CD4-positive, alpha-beta T cell (primary cell): ENCODE data around the gene CD55. TPM values are rescaled to one million over a fixed set of nuclear protein-coding genes. Genes with fewer than 3 reads are reported as not detected.

Experiments used
- ATAC-seq: fragments of 200-7000 bp; cut with Tn5 transposase; one replicate; pipeline ENCODE4 v1.10.0; 2022; ENCODE audit warnings: mild to moderate bottlenecking; ENCODE audit not compliant: poor library complexity
- CTCF ChIA-PET: fragments of 350-600 bp; sonication (Branson Sonifier 250); formaldehyde crosslinking; loops from one replicate; lab custom pipeline; 2021; ENCODE audit warnings: antibody characterized with exemption, inconsistent platforms; lab: Charles Lee
- POLR2A ChIA-PET: fragments of 350-600 bp; sonication (Branson Sonifier 250); formaldehyde crosslinking; loops from one replicate; lab custom pipeline; 2021; ENCODE audit warnings: antibody characterized with exemption, inconsistent platforms; lab: Charles Lee
- DNase-seq, 14 experiments: peaks; one replicate each; pipeline ENCODE4 v3.0.0-alpha.2; 2013 to 2020; ENCODE audit warnings: mixed read lengths in 2 of 14
- H3K27ac ChIP-seq, 2 donors: one replicate each; pipeline versions ENCODE4 v1.5.1 to v1.7.0; 2013; ENCODE audit warnings: low read length in 2 of 2, low read depth in 1 of 2, mild to moderate bottlenecking in 1 of 2
- H3K27me3 ChIP-seq, 2 experiments: 1 replicate in 1 of 2; 2 replicates in 1 of 2; pipeline versions ENCODE4 v1.6.1 to v1.7.0; 2013; ENCODE audit warnings: low read length in 2 of 2, control low read depth in 1 of 2, mild to moderate bottlenecking in 1 of 2, moderate library complexity in 1 of 2; ENCODE audit not compliant: insufficient read depth in 2 of 2, control insufficient read depth in 1 of 2
- H3K36me3 ChIP-seq: one replicate; pipeline ENCODE4 v1.6.1; 2013; ENCODE audit warnings: low read length, control low read depth; ENCODE audit not compliant: insufficient read depth
- H3K4me1 ChIP-seq: one replicate; pipeline ENCODE4 v1.6.1; 2013; ENCODE audit warnings: low read length, control low read depth; ENCODE audit not compliant: insufficient read depth
- H3K4me3 ChIP-seq: one replicate; pipeline ENCODE4 v1.5.1; 2013; ENCODE audit warnings: mild to moderate bottlenecking, low read length, moderate library complexity
- H3K9me3 ChIP-seq, 2 experiments: 1 replicate in 1 of 2; 2 replicates in 1 of 2; pipeline versions ENCODE4 v1.6.1 to v1.7.0; 2013; ENCODE audit warnings: low read length in 2 of 2, mild to moderate bottlenecking in 2 of 2, control low read depth in 1 of 2, moderate library complexity in 1 of 2; ENCODE audit not compliant: control insufficient read depth in 1 of 2, insufficient read depth in 1 of 2
- H3K27ac Mint-ChIP-seq: one replicate; pipeline ENCODE4 v1.8.0; 2020; ENCODE audit warnings: mixed read lengths
- H3K27me3 Mint-ChIP-seq: one replicate; pipeline ENCODE4 v1.8.0; 2021; ENCODE audit warnings: mixed read lengths
- H3K36me3 Mint-ChIP-seq: one replicate; pipeline ENCODE4 v1.8.0; 2021; ENCODE audit warnings: low read depth, mixed read lengths
- H3K4me1 Mint-ChIP-seq: one replicate; pipeline ENCODE4 v1.8.0; 2021; ENCODE audit warnings: low read depth, mixed read lengths
- H3K4me3 Mint-ChIP-seq: one replicate; pipeline ENCODE4 v1.8.0; 2020; ENCODE audit warnings: mild to moderate bottlenecking, mixed read lengths
- H3K9me3 Mint-ChIP-seq: one replicate; pipeline ENCODE4 v1.8.0; 2020; ENCODE audit warnings: mixed read lengths
- intact Hi-C, 2 experiments: fragments of 100-400 bp; cut with DNase I in 1 of 2; cut with micrococcal nuclease in 1 of 2; formaldehyde crosslinking; loops; one replicate each; pipeline versions ENCODE4 v1.15.1 to v1.9.0; 2023 to 2025; cut with DNase I, micrococcal nuclease
- total RNA-seq, 174 experiments: library from RNA in 2 of 174; stranded (reverse) in 2 of 174; gene quantifications; one replicate each; pipeline ENCODE4 v1.2.3 and lab custom pipeline; 2021 to 2026
- TF ChIP-seq, protein P1 (sequence below): fragments of 200-600 bp; IDR thresholded peaks from one replicate; pipeline ENCODE4 v1.8.0; 2022; ENCODE audit warnings: antibody characterized with exemption, mild to moderate bottlenecking

The CD55 gene
- total RNA-seq, 2 experiments from 2014 or later: 218 to 229 TPM

DNA sequence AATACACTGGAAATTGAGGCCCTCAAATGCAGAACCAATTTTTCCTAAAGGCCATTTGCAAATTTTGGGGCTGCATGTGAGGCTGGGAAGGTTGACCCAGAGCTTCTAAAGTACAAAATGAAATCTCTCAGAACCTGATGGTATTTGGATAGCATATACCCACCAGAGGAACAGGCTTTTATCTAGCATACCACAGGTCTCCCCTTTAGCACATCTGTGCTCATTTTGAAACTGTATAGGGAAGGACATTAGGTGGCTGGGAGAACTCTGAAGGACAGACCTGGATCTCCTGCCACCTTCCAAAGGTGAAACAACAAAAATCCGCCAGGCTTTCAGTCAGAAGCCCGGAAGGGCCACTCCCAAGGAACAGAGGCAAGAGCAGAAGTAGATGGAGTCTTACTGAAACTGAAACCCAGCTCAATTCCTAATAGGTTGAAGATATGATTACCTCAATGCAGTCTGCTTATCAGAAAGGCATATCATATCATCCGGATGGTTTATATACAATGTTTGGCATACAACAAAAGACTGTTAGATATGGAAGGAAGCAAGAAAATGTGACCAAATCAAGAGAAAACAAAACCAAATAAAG lies 11.6 kb downstream of the CD55 start:
- CTCF ChIA-PET: no interaction called here
- Mint-ChIP-seq H3K4me1 (peaks cover 78% of the 10 kb centered on the region), H3K9me3 (peaks cover 16% of the 10 kb centered on the region), H3K4me3 (peak overlapping the region; percentile 31), H3K36me3 (peaks cover 100% of the 10 kb centered on the region), H3K27me3 (no peaks in the 10 kb centered on the region), H3K27ac (peak overlapping the region; percentile 81)
- peaks cover 0 to 22% of the 10 kb centered on the region in 2 experiments for H3K9me3 ChIP-seq
- POLR2A ChIA-PET: interaction anchor here (5.3 kb wide), 1 partner anchor 11 kb away, joined by 66 read pairs; the partner anchor contains the start of gene CD55
- H3K4me3 ChIP-seq: no peak overlapping the region
- no peak overlapping the region for H3K27ac ChIP-seq
- intact Hi-C loops: no loop called here
- peaks cover 68% of the 10 kb centered on the region for H3K36me3 ChIP-seq
- H3K4me1 ChIP-seq: peaks cover 14% of the 10 kb centered on the region
- TF ChIP-seq, protein P1, sequence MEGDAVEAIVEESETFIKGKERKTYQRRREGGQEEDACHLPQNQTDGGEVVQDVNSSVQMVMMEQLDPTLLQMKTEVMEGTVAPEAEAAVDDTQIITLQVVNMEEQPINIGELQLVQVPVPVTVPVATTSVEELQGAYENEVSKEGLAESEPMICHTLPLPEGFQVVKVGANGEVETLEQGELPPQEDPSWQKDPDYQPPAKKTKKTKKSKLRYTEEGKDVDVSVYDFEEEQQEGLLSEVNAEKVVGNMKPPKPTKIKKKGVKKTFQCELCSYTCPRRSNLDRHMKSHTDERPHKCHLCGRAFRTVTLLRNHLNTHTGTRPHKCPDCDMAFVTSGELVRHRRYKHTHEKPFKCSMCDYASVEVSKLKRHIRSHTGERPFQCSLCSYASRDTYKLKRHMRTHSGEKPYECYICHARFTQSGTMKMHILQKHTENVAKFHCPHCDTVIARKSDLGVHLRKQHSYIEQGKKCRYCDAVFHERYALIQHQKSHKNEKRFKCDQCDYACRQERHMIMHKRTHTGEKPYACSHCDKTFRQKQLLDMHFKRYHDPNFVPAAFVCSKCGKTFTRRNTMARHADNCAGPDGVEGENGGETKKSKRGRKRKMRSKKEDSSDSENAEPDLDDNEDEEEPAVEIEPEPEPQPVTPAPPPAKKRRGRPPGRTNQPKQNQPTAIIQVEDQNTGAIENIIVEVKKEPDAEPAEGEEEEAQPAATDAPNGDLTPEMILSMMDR: no peak
- no peaks in the 10 kb centered on the region for H3K27me3 ChIP-seq
- no peak for DNase-seq
- ATAC-seq: no peak

- H3K4me3 Mint-ChIP-seq: peak overlapping the region; percentile 31
- peaks cover 77% of the 10 kb centered on the region for H3K4me1 Mint-ChIP-seq
- intact Hi-C loops: no loop called here
- H3K27me3 Mint-ChIP-seq: no peaks in the 10 kb centered on the region
- H3K27ac ChIP-seq: no peak overlapping the region
- H3K36me3 ChIP-seq: peaks cover 66% of the 10 kb centered on the region
- peaks cover 16% of the 10 kb centered on the region for H3K9me3 Mint-ChIP-seq
- TF ChIP-seq, protein P1: no peak
- peaks cover 98% of the 10 kb centered on the region for H3K36me3 Mint-ChIP-seq
- H3K4me3 ChIP-seq: no peak overlapping the region
- DNase-seq (no peak), ATAC-seq (no peak)
- H3K27ac Mint-ChIP-seq: peak overlapping the region; percentile 81
- no peaks in the 10 kb centered on the region for H3K27me3 ChIP-seq
- peaks cover 0 to 22% of the 10 kb centered on the region in 2 experiments for H3K9me3 ChIP-seq
- H3K4me1 ChIP-seq: peaks cover 14% of the 10 kb centered on the region
- ChIA-PET POLR2A (interaction anchor here (5.3 kb wide), 1 partner anchor 12 kb away, joined by 66 read pairs; the partner anchor contains the start of gene CD55), CTCF (no interaction called here)
Observed at GRCh38 chr1:207333620-207334019, 12.1 kb downstream of the CD55 start.

GRCh38 chr1:207334337-207334736 lies 12.9 kb downstream of the CD55 start:
- CTCF ChIA-PET: interaction anchor here (2.9 kb wide), 1 partner anchor 13 kb away, joined by 16 read pairs; the partner anchor contains the start of gene CD55
- Histone ChIP-seq H3K27ac (no peak overlapping the region), H3K4me3 (no peak overlapping the region), H3K36me3 (peaks cover 65% of the 10 kb centered on the region), H3K9me3 (peaks cover 0 to 22% of the 10 kb centered on the region in 2 experiments), H3K4me1 (peaks cover 14% of the 10 kb centered on the region), H3K27me3 (no peaks in the 10 kb centered on the region)
- Mint-ChIP-seq H3K27ac (peak overlapping the region; percentile 81), H3K4me1 (peaks cover 71% of the 10 kb centered on the region), H3K27me3 (no peaks in the 10 kb centered on the region), H3K4me3 (peak overlapping the region; percentile 59), H3K9me3 (peaks cover 16% of the 10 kb centered on the region), H3K36me3 (peaks cover 96% of the 10 kb centered on the region)
- intact Hi-C loops: no loop called here
- TF ChIP-seq, protein P1: no peak
- ATAC-seq: no peak
- no peak for DNase-seq
- POLR2A ChIA-PET: interaction anchor here (5.3 kb wide), 1 partner anchor 12 kb away, joined by 66 read pairs; the partner anchor contains the start of gene CD55
